GM12864 (cell line): ENCODE data around the gene PITPNM1.

Source experiments
- DNase-seq: peaks from one replicate; pipeline ENCODE4 v3.0.0-alpha.2; 2011; ENCODE audit warnings: low read depth
- H3K4me3 ChIP-seq: 2 replicates; pipeline ENCODE4 v1.5.1; 2011; ENCODE audit warnings: mild to moderate bottlenecking, low read depth, low read length, control low read depth
- CTCF ChIP-seq: IDR thresholded peaks from 2 replicates; pipeline ENCODE4 v1.5.1; 2011; ENCODE audit warnings: low read depth, mild to moderate bottlenecking, moderate library complexity, low read length, control low read depth, inconsistent platforms; ENCODE audit errors: missing control alignments

The PITPNM1 gene

GRCh38 chr11:67507242-67507863, 2.2 kb upstream of the PITPNM1 start:
- peak overlapping the region; percentile 76 for H3K4me3 ChIP-seq
- no peak for TF ChIP-seq CTCF
- no peak for DNase-seq

- no peak for DNase-seq
- peak overlapping the region; percentile 76 for H3K4me3 ChIP-seq
- no peak for TF ChIP-seq CTCF
Observed at GRCh38 chr11:67506426-67507051, 1.4 kb upstream of the PITPNM1 start.

- TF ChIP-seq CTCF, result peak; percentile 96
- peak overlapping the region; percentile 76 for H3K4me3 ChIP-seq
- DNase-seq, result no peak
Observed at GRCh38 chr11:67505605-67506396, 638 bp upstream of the PITPNM1 start.

- TF ChIP-seq CTCF, result no peak
- H3K4me3 ChIP-seq, result peak overlapping the region; percentile 76
- DNase-seq, result no peak
Observed at GRCh38 chr11:67504005-67504949, 886 bp downstream of the PITPNM1 start.

GRCh38 chr11:67503119-67504004, 1.8 kb downstream of the PITPNM1 start:
- no peak for TF ChIP-seq CTCF
- H3K4me3 ChIP-seq, result peak overlapping the region; percentile 76
- DNase-seq, result no peak
